ENCODE measurements around the gene ACADSB. TPM values are rescaled to one million over a fixed set of nuclear protein-coding genes. Genes with fewer than 3 reads are reported as not detected.

Gene ACADSB
- total RNA-seq, 1 donor from 2014 or later: 14.3 TPM

DNA sequence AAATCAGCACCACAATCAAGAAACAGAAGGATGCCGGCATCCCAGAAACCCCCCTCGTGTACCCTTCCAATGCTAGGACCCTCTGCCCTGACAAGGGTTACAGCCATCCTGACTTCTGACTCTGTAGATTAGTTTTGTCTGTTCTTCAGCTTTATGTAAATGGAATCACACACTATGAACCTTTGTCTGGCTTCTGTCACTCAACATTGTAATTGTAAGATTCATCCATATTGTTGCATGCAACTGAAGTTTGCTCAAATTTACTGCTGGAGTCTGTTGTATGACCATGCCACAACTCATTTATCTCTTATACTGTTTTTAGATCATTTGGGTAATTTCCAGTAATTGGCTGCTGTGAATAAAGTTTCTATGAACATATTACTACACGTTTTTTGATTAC is 8.7 kb upstream of the ACADSB start:
- DNase-seq (ENCODE audit: low spot score in 2 of 2) (no peak), FAIRE-seq (no peak)

DNA sequence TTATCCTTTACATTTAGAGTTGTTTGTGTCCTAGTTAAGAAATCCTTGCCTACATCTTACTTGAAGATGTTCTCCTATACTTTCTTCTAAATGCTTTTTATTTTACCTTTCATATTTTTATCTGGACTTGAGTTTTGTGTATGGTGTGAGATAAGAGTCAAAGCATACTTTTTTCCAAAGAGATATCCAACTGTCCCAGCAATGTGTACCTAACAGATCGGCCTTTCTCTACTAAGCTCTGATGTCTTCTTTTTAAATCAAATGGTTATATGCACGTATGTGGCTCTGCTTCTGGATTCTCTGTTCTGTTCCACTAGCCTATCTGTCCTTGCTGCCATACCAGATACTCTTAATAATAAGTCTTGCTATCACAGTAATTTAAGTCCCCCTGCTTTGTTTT is 7.4 kb upstream of the ACADSB start:
- DNase-seq (ENCODE audit: low spot score in 2 of 2) (no peak), FAIRE-seq (no peak)

DNA sequence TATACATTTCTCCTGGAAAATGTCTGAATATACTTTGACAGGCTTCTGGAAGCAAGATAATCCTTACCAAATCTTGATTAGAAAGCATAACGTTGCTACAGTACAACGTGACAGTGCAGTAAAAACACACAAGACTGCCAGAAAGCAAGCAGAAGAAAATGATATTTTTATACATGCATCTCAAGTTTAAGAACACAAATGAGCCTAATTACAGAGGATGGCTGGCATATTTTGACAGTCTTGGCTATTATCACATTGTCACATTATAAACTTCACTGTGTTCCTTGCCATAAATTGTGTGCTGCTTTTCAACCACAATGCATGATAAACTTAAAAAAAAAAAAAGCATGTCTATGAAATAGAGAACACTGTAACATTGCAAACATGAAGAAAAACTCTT is 4.5 kb upstream of the ACADSB start:
- DNase-seq (ENCODE audit: low spot score in 2 of 2) (no peak), FAIRE-seq (no peak)

DNA sequence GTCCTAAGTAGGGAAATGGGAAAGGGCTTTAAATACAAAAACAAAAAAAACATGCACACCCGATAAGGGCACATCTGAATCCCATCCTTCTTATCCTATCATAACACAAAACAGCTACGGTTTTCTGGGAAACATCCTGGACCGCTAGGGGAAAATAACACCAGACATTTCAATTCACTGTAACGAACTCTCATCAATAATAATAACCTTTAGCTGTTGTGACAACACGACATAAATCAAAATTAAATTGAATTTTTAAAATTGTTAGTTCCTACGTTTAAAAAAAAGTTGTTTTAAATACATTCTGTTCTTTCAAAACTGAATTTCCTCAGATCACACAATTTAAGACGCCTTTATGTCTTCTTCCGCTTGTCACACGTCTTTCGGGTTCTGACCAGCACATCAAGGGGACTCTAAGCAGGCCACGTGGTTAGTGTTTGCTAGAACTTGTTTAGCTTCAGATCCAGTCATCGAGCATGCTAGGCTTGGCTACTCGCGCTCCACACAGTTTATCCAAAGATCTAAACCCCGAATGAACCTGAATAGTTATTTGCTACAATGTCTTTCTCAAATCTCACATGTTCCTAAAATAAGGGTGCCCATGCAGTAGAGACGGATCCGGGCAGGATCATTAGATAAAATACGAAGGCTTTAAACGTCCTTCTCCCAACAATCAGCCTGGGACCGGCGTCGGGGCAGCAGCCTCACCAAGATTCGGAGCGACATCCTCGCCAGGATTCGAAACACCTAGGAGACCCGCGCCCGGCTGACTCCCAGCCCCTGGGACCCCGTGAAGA is 1.1 kb upstream of the ACADSB start:
- DNase-seq (ENCODE audit: low spot score in 2 of 2) (peak; percentile 29 to 55), FAIRE-seq (no peak)

DNA sequence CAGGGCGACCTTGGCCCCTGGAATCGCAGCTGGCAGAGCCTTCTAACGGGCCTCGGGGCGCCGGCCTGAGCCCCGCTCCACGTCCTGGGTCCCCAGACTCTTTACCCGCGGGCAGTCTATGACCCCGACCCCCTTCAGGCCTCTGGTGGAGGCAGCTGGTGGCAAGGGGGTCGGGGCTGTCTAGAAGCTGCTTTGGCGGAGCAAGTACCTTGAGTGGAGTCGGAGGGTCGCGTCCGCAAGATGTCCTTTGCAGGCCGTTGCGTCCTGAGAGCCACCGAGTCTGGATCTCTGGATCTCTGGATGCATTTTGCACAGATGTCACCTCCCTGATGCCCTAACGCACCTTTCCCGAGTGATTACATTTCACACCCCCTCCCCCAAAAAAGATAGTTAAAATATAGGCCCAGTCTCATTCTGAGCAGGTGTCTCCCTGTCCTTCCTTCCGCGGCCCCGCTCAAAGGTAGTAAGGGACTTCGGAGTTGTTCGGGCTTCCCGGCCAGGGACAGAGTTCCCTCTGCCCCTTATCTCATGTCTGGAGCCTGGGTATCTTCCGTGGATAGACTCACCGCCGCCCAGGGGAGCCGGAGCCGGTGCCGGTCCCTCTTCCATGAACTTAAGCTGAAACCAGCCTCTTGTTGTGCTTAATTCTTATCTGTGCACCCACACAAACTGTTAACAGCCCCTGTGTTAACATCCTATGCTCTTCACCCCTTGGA is 457 bp downstream of the ACADSB start:
- peak; percentile 34 to 46 for DNase-seq (ENCODE audit: low spot score in 2 of 2)
- no peak for FAIRE-seq

DNA sequence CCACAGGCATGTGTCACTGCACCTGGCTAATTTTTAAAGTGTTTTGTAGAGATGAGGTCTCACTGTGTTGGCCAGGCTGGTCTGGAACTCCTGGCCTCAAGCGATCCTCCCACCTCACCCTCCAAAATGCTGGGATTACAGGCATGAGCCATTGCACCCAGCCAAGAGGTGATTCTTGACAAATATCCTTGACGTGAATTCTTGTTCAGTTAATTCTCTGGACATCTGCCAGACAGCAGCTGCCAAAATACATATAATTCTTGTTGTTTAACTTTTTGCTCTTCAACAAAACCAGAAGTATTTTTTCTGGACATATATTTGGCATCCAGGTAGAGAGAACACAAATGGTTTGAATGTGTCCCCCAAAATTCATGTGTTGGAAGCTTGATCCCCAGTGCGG is 3.2 kb downstream of the ACADSB start:
- DNase-seq (ENCODE audit: low spot score in 2 of 2) (no peak), FAIRE-seq (no peak)

DNA sequence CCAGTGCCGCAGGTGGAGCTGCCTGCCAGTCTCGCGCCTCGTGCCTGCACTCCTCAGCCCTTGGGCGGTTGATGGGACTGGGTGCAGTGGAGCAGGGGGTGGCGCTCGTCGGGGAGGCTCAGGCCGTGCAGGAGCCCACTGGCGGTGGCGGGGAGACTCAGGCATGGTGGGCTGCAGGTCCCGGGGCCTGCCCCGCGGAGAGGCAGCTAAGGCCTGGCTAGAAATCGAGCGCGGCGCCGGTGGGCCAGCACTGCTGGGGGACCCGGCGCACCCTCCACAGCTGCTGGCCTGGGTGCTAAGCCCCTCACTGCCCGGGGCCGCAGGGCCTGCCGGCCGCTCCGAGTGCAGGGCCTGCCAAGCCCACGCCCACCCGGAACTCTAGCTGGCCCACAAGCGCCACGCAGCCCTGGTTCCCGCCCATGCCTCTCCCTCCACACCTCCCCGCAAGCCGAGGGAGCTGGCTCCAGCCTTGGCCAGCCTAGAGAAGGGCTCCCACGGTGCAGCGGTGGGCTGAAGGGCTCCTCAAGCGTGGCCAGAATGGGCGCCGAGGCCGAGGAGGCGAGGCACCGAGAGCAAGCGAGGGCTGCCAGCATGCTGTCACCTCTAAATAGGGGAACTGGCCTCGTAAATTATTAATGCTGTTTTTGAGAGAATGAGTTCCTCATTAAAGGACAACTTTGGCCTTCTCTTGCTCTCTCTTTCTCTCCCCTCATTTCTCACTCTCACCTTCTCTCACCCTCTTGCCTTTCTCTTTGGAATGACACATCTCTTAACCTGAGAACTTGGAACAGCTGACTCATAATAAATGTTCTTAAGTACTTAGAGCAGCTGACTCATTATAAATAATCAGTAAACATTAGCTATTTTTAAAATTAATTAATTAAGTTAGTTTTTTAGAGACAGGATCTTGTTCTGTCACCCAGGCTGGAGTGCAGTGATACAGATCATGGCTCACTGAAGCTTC is 4.9 kb downstream of the ACADSB start:
- DNase-seq (ENCODE audit: low spot score in 2 of 2) (no peak), FAIRE-seq (no peak)

DNA sequence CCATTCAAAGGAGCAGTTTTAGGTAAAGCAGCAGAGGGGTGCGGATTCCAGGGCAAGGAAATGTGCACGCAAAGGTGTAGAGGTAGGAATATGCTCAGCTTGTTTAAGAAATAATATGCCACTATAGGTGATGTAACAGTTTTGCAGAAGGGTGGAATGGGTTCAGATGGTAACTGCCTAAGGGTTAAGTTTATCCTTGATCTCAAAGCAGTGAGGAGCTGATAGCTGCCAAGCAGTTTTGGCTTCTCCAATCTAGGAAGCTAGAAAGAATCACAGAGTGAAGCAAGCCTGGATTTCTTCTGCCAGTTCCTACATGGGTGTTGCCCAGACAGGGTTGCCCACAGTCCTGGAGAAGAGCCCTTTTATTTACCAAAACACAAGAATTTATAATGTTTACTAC is 6.0 kb downstream of the ACADSB start:
- FAIRE-seq (no peak), DNase-seq (ENCODE audit: low spot score in 2 of 2) (no peak)

DNA sequence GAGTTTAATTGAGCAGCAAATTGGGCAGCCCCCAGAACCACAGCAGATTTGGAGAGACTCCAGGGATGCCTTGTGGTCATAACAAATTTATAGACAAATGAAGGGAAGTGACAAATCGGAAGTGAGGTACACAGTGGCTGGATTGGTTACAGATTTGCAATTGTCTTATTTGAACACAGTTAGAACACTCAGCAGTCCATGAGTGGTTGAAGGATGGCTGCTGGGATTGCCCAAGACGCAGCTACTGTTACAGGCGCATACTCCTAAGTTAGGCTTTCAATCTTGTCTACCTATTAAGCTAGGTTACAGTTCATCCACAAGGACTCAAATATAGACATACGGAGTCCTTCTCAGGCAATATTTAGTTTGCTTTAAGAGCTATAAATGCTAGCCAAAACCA is 7.4 kb downstream of the ACADSB start:
- DNase-seq (ENCODE audit: low spot score in 2 of 2): no peak
- FAIRE-seq: no peak

DNA sequence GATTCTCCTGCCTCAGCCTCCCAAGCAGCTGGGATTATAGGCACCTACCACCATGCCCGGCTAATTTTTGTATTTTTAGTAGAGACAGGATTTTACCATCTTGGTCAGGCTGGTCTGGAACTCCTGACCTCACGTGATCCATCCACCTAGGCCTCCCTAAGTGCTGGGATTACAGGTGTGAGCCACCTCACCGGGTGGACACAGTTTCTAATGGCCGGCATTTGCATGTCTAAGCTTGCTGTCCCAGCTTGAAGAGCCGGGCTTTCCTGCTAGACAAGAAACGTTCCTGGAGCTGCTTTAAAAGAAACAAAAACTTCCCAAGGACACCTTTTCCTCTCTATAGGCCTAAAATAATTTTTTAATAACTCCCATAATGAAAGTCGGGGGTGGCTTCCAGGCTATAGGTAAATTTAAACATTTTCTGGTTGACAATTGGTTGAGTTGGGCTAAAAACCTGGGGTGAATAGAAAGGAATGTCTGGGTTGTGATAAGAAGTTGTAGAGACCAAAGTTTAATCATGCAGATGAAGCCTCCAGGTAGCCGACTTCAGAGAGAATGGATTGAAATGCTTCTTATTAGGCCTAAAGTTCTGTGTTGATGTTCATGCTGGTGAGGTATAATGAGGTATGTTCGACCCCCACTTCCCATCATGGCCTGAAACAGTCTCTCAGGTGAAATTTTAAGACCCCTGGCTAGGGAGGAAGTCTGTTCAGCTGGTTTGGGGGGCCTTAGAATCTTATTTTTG is 8.8 kb downstream of the ACADSB start:
- DNase-seq (ENCODE audit: low spot score in 2 of 2) (no peak), FAIRE-seq (no peak)

DNA sequence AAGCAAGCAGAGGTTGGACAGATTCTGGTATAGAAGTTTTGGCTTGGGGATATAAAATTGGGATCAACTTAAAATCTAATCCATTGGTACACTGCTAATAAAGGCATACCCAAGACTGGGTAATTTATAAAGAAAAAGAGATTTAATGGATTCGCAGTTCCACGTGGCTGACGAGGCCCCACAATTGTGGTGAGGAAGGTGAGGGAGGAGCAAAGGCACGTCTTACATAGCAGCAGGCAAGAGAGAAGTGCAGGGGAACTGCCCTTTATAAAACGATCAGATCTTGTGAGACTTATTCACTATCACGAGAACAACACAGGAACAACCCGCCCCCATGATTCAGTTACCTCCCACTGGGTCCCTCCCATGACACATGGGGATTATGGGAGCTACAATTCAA is 9.7 kb downstream of the ACADSB start:
- no peak for FAIRE-seq

DNA sequence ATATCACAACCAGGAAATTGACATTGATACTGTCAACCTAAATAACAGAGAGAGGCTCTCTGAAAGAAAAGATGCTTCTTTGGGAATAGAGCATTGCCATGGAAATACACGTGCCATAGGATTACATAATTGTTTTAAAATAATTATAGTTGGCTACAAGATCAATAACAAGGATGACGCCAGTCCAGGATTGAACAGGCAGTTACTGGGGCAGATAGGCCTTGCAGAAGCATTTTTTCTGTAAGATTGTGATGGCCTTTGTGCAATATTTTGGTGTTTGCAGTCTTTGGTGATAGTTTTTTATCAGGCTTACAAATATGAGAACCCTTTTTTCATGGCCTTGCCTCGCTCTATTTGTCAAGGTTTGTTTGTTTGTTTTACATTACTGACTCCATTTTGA is 10.5 kb downstream of the ACADSB start:
- no peak for FAIRE-seq
- no peak for DNase-seq (ENCODE audit: low spot score in 2 of 2)

More for the DNA sequence above, 9.7 kb downstream of the ACADSB start:
- DNase-seq (ENCODE audit: low spot score in 2 of 2): no peak

DNA sequence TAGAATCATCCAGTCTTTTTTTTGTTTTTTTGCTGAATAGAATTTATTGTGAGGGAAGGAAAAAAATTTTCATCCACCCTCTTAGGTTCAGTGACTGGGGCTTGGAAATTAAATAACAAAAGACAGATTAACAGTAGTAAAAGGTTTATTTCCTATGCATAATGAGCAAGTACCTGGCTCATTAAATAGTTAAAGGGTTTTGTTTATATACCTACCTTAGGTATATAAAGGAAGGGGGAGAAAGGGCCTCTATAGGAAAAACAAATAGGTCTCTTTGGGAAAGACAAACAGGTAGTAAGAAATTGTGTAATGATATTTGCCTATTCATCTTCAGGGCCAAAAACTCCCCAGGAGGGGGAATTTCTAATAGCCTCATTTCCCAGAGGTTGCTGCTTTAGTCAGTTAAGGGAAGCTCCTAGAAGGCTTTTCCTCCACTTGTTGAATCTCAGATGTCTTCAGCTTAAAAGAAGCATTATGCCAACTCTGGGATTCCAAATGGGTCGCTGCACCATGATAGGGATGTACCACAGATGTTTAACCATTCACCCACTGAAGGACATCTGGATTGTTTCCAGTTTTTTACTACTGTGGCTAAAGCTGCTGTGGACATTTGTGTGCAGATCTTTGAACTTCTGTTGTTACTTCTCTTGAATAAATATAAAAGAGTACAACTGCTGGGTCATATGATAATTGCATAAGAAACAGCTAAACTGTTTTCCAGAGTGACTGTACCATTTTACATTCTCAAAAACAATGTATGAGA is 11.3 kb downstream of the ACADSB start:
- DNase-seq (ENCODE audit: low spot score in 2 of 2): no peak
- FAIRE-seq: no peak

DNA sequence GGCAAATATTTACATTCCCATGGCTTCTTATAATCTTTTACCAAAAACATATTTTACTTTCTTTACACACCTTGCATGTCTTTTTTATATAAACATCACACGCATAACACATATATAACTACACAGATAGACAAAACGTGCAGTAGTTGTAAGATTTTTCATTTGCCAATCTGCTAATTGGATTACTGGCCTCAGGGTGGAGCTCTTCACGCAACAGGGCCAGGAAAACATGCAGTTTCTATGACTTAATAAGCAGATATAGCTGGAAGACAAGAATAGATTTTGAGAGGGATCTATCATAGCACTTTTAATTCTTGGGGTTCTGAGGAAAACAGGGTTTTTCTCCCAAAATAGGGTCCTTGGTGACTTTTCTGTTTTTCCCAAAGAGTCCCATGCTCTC is 12.7 kb downstream of the ACADSB start:
- FAIRE-seq (no peak), DNase-seq (ENCODE audit: low spot score in 2 of 2) (no peak)

DNA sequence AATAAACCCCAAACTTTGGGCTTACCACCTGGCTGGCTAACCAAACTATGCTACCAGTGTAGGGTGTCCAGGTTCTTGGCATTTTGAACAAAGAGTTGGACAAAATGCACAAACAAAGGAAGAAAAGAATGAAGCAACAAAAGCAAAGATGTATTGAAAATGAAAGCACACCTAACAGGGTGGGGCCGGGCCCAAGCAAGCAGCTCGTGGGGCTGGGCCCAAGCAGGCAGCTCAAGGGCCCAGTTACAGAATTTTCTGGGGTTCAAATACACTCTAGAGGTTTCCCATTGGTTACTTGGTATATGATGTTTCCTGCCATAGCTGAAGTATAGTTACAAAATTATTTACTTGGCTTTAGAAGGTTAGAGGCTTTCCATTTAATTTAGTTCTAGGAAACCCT is 15.7 kb downstream of the ACADSB start:
- FAIRE-seq (no peak), DNase-seq (ENCODE audit: low spot score in 2 of 2) (no peak)

DNA sequence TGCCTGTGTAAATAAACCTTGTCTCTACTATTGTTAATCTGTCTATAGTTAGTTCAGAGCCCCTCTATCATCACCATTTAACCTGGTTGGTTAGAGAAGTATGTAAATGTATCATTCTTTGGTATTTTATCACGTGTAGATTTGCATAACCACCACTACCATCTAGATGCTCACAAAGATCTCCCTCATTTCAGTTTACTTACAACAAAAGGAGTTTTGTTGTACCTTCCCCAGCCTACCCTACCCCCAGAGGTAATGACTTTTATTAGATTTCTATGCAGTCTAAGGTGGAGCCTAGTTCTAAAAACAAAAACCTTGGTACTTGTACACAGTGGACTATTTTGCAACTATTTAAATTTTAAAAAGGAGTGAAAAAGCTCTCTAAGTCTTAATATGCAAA is 17.5 kb downstream of the ACADSB start:
- DNase-seq (ENCODE audit: low spot score in 2 of 2) (no peak), FAIRE-seq (no peak)

DNA sequence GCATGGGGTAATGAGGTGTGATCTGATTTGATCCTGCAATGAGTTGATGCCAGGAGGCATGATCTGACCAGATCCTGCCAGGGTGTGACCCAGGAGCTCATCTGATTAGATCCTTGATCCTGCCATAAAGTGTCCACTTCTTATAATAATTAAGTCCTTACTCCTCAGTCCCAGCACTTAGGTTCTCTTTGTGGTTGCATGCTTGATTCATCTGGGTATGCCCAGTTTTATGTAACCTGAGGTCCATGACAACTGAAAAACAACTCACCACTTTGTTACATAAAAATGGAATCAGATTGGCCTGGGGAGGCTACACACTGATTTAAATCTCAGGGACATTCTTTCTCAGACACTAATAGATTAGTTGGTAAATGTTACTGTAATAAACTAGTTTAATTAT is 19.1 kb downstream of the ACADSB start:
- FAIRE-seq: no peak
- DNase-seq (ENCODE audit: low spot score in 2 of 2): no peak

DNA sequence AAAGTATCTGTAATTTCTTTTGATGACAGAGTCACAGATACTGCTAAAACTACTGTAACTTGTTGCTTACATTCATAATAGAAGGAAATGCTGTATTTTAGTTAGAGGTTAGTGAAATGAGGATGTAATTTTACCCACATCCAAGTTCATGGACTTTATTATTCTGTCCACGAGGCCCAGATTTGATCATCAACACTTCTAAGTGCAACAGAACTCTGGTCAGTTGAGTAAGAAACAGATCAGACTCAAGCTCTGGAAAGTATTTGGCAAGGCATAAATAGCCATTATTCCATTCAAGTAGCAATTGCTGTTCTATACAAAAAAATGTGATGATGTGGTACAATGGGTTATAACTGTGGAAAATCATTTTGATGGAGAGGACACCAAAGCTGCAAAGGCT is 22.3 kb downstream of the ACADSB start:
- no peak for FAIRE-seq
- no peak for DNase-seq (ENCODE audit: low spot score in 2 of 2)

DNA sequence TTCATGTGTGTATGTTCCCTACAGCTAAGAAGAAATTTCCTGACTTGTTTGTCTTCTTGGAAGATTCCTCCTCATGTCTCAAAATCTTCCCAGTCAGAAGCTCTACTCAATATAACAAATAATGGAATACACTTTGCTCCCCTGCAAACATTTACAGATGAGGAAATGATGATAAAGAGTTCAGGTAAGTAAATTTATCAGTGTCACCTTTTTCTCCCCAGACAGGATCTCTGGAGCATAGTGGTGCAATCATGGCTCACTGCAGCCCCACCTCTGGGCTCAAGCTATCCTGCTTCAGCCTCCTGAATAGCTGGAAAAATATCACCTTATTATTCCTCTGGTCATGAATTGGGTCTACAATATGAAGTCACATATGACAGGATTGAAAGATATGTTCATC is 25.5 kb downstream of the ACADSB start:
- FAIRE-seq (no peak), DNase-seq (ENCODE audit: low spot score in 2 of 2) (no peak)

Data from frontal cortex (tissue), 4 donors.